HepG2 (cell line): ENCODE measurements around the gene ETV3L.

ENCODE experiments used
- ARHGAP35 ChIP-seq: sonication (generic); formaldehyde crosslinking; IDR thresholded peaks from 2 replicates; pipeline ENCODE4 v1.9.0; 2022; ENCODE audit warnings: mild to moderate bottlenecking, inconsistent platforms, moderate library complexity, missing genetic modification reagents, borderline replicate concordance
- MXI1 ChIP-seq: IDR thresholded peaks from 3 replicates; pipeline ENCODE4 v1.6.1; 2012; ENCODE audit warnings: low read depth, low read length, inconsistent platforms, borderline replicate concordance
- PHF8 ChIP-seq: sonication (generic); formaldehyde crosslinking; IDR thresholded peaks from 2 replicates; pipeline ENCODE4 v1.5.0; 2020; ENCODE audit warnings: missing genetic modification reagents
- POLR2AphosphoS5 ChIP-seq: IDR thresholded peaks from 2 replicates; pipeline ENCODE4 v1.6.1; 2012; ENCODE audit warnings: low read depth, low read length
- RXRA ChIP-seq: sonication (generic); formaldehyde crosslinking; IDR thresholded peaks from 2 replicates; pipeline ENCODE4 v1.5.1; 2020; ENCODE audit warnings: missing genetic modification reagents
- SP1 ChIP-seq, 2 experiments: fragments of 450-650 bp in 1 of 2; sonication (generic) in 1 of 2; formaldehyde crosslinking in 1 of 2; IDR thresholded peaks; 2 replicates each; pipeline versions ENCODE4 v1.4.0 to v1.6.1; 2016 to 2020; ENCODE audit warnings: missing genetic modification reagents in 1 of 2
- SRSF4 ChIP-seq: fragments of 200-400 bp; formaldehyde crosslinking; IDR thresholded peaks from one replicate; pipeline ENCODE4 v1.6.1; 2018; ENCODE audit warnings: mild to moderate bottlenecking, low read depth, low read length, moderate library complexity; ENCODE audit not compliant: poor library complexity, severe bottlenecking
- TCF7L2 ChIP-seq: IDR thresholded peaks from 2 replicates; pipeline ENCODE4 v1.6.1; 2011; ENCODE audit warnings: mild to moderate bottlenecking, low read depth, low read length, moderate library complexity
- ZKSCAN1 ChIP-seq: fragments of 150-350 bp; IDR thresholded peaks from 2 replicates; pipeline ENCODE4 v1.6.1; 2014; ENCODE audit warnings: low read length
- ZNF546 ChIP-seq: sonication (generic); formaldehyde crosslinking; conservative IDR thresholded peaks from 2 replicates; pipeline ENCODE4 v1.8.1; 2023; ENCODE audit warnings: mild to moderate bottlenecking, missing genetic modification reagents
- ZNF713 ChIP-seq: sonication (generic); formaldehyde crosslinking; IDR thresholded peaks from 2 replicates; pipeline ENCODE4 v1.4.0; 2020; ENCODE audit warnings: mild to moderate bottlenecking, missing genetic modification reagents

DNA sequence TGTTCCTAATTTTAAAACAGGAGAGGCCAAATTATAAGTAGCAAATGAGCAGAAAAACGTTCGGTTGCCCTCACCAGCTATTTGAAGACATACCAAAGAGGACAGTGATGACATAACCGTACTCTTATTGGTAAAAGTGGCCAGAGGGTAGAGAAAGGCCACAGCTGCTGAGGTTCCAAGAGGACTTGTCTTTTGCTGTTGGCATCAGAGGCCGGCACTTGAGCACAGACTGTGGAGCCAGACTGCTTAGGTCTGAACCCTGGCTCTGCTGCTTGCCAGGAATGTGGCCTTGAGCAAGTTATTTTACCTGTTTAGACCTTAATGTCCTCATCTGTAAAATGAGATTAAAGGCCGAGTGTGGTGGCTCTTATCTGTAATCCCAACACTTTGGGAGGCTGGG, 14.9 kb downstream of the ETV3L start:
- TF ChIP-seq POLR2AphosphoS5 (no peak), SP1 (IDR thresholded peaks at IDR 0.05) (no peak), SP1 (CRISPR knock-in tag; IDR thresholded peaks at IDR 0.05) (no peak), SRSF4 (no peak), ARHGAP35 (CRISPR knock-in tag) (no peak), PHF8 (CRISPR knock-in tag) (no peak), TCF7L2 (no peak), ZNF546 (CRISPR knock-in tag) (no peak), ZNF713 (CRISPR knock-in tag) (no peak), MXI1 (no peak), ZKSCAN1 (no peak), RXRA (CRISPR knock-in tag) (no peak)
